ENCODE results near the gene PPT2.

DNA sequence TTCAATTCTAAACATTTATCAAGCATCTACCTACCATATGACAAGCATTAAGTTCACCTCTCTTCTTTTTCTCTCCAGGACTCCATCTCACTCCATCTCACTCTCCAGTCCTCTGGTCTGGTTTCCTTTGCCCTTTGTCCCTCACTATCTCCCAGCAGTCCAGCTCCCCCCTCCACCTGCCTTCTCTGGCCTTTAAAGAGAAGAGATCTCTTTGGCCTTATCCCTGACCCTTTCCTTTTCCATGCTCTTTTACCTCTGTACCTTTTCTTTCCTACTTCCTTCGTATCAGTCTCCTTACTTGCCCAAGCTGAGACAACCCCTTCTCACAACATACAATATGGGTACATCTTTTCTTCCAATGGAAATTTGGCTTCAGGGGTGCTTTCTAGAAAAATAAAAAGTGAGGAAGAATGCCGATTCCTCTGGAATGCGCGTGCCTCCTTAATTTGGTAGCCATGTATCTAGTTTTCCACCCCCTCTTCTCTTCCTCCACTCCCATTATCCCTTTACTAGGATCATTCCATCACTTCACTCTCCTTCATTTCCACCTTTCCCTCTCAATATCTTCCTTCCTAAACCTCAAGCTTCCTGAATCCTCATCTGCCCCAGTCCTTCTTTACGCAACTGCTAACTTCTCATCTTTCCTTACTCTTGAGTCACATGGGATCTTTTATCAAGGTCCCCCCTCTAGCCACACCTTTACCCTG lies 22.7 kb downstream of the PPT2 start:
- TF ChIP-seq, protein P1, sequence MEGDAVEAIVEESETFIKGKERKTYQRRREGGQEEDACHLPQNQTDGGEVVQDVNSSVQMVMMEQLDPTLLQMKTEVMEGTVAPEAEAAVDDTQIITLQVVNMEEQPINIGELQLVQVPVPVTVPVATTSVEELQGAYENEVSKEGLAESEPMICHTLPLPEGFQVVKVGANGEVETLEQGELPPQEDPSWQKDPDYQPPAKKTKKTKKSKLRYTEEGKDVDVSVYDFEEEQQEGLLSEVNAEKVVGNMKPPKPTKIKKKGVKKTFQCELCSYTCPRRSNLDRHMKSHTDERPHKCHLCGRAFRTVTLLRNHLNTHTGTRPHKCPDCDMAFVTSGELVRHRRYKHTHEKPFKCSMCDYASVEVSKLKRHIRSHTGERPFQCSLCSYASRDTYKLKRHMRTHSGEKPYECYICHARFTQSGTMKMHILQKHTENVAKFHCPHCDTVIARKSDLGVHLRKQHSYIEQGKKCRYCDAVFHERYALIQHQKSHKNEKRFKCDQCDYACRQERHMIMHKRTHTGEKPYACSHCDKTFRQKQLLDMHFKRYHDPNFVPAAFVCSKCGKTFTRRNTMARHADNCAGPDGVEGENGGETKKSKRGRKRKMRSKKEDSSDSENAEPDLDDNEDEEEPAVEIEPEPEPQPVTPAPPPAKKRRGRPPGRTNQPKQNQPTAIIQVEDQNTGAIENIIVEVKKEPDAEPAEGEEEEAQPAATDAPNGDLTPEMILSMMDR (conservative IDR thresholded peaks at IDR 0.05; ENCODE audit: low read depth, low read length): no peak
- no peak for TF ChIP-seq EZH2 (IDR thresholded peaks at IDR 0.05; ENCODE audit: borderline replicate concordance, low read depth, low read length, poor library complexity, severe bottlenecking)
